NCI-H1930 (cell line): ENCODE measurements around the gene SEPTIN12.

Experiments
- DNase-seq, 2 experiments: peaks; one replicate each; lab custom pipeline; 2025; lab: John Stamatoyannopoulos, UW

Gene SEPTIN12

DNA sequence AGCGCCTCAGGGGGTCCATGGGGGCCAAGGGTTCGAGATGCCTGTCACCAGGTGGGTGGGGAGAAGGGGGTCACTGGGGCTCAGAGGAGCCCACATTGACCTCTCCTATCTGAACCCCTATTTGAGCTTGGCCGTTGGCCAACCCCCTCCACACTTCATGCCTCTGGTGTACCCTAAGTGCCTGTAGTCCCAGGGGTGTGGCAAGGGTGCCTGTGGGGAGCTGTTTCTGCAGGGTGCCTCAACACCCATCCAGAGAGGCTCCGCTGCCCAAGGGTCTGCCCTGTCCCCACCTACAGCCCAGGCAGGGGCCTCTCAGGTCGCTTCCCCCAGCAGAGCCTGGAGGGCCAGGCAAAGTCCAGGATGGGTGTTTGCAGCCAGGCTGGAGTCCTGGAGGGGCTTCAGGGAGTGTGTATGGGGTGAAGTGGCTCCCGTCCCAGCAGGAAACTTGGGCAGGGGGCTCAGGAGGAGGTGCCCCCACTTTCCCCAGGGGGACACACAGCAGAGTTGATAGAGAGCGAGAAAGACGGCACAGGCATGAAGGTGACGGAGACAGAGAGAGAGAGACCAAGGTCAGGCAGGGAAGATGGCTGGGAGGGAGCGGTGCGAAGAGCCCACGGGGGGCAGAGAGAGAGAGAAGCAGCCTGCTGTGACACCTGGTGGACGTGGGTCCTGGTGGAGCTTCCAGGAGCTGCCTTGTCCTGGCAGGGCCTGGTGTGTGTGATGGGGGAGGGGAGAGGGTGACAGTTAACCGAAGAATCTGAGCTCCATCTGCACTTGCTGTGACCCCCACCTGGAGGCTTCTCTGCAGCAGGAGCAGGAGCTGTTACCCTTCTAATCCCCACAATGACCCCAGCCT is at the start of gene SEPTIN12:
TSS of gene SEPTIN12 (minus strand) at position 719 of the 856 bp plus-strand sequence. CDS start at position 19, 700 bp downstream.
- DNase-seq, result no peak

DNA sequence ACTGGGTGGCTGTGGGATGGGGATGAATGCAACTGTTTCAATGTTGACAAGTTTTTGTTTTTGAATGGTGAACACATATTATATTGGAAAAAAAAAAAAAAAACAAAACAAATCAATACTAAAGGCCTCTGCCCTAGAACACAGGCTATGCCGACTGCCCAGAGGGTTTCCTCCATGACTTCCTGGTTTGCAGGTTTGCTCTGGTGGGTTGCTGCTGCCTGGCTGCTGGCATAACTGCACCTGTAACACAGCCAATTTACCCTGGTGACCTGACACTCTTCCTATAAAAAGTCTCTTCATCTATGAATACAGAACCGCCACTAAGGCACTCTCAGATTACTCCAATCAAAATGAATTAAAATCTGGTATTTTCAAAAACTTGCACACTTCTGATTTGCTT is 48.6 kb upstream of the SEPTIN12 start:
- no peak for DNase-seq

DNA sequence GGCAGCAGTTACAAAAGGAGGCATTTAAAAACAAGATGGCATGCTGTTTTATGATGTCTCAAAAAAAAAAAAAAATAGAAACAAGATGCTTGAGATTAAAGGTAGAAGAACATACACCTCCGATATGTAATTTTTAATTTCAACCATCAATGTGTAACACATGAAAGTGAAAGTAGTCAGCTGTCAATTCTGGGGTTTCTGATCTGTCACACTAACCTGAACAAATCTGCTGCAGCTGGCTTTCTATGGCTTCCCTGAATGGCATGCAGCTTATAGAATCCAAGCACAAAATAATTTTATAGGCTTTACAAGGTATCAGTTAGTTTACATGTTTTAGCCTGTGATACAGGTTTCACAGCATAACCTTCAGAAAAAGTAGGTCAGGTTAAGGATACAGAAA is 45.4 kb upstream of the SEPTIN12 start:
- DNase-seq, result no peak

DNA sequence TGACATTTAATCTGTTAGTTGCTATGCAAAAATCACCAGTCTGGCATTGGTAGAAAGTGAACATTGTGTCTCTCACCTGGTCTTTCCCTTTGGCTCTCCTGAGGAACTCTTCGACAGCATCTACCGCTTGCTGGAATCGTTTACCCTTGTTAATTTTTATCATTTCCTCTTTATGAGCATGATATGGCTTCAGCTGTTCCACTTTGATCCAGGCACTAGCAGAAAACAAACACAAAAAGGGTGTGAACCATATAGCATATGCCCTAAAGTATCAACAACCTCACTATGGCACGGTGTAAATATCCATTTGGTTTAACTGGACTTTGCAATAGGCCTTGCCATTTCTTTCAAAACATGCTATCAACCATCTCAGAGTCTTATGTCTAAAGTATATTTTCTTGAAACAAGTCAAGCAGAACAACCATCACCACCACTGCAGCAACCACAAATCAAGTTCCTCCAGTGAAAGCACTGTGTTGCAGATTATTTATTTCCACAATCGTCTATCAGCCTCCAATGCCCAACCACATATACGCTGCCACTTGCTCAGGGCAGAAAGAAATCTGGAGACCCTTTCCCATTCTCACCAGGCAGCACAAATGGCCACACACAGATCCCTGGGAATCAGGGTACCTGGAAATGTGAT is 44.7 kb upstream of the SEPTIN12 start:
- DNase-seq, result no peak

DNA sequence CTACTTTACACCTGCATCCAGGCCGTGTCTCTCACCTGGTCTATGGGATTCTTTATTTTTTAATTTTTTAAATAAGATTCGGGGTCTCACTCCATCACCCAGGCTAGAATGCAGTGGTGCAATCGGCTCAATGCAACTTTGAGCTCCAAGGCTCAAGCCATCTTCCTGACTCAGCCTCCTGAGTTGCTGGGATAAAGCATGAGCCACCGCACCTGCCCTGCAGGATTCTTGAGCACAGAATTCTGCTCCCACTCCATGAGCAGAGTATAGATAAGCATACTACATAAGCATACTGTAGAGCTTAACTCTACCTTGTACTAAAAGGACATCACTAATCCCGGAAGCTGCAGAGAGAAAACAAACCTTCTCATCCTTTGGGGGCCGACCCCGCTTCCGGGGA is 43.5 kb upstream of the SEPTIN12 start:
- DNase-seq, result no peak

GRCh38 chr16:4830408-4830807 is 42.3 kb upstream of the SEPTIN12 start:
- no peak for DNase-seq

DNA sequence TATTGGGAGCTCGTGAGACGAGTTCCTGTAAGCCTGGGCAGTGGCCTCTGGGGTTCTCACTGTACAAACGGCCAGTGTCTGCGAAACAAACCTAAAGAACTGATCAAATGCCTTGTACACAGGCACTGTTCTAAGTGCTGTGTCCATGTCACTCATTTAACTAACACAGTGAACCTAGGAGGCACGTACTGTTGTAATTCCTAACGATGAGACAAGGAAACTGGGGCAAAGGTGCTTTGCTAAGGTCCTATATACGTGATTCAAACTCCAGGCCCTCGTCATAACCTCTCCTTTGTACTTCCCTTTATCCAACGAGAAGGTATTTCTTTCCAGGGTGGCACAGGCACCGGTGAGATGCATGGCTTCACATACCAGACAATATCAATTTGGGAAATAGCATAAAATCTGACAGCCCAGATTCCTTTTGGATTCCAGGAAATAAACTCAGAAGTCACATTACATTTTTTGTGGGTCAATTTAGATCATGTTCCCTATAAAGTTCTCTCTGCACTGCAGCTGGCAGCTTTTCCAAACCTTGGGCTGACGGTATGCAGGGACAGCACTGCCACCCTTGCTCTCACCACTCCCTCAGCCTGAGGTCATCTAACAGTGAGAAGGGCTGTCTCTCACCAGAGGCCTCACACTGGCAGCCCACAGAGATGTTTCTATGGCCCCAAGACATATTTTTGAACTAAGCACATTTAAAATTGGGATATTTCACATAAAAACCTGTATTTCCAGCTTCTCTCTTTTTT is 40.6 kb upstream of the SEPTIN12 start:
- no peak for DNase-seq

GRCh38 chr16:4826980-4827379 is 38.8 kb upstream of the SEPTIN12 start:
- DNase-seq, result no peak

- no peak for DNase-seq
Observed at GRCh38 chr16:4826526-4826925, 38.4 kb upstream of the SEPTIN12 start.

DNA sequence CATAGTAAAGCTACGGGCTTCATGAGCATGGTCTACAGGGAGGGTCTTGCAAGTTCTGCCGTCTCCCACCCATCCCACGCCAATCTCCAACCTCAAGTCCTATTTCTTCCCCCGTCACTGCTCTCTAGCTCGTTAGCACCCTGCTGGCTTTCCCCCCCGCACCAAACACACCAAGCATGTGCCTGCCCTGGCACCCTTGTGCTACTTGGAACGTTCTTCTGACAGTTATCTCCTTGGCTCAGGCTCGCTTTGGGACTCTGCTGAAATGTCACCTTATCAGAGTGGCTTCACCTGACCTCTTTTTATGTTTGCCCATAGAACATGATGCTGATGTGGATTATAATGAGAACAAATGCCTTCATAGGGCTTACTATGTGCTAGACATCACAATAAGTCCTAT is 37.1 kb upstream of the SEPTIN12 start:
- no peak for DNase-seq

- DNase-seq, result no peak
Observed at GRCh38 chr16:4820652-4821051, 32.5 kb upstream of the SEPTIN12 start.

DNA sequence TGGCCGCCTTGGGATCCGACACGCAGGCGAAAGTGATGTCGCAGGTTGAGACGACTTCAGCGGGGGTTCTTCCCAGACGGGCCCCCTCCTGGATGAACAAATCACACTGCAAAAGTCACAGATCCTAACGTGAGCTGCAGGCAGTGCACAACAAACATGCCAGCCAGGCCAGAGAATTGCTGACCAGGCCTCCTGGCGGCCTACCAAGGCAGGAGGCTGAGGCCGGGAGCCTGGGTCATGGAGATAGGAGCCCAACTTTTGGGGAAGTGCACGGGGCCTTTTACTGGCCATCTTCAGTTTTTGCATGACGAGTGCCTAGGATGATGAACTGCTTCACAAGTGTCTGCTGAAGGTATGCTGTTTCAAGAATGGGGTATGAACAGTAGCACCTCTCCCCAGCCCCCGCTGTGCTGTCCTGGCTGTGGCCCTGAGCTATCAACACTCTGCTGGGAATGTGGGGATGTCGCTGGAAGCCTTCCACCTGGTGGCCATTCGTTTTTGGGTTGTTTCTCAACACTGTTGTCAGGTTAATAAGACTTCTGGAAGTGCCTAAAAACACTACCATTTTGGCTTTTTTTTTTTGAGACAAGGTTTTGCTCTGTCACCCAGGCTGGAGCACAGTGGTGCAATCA is 26.5 kb upstream of the SEPTIN12 start:
- no peak for DNase-seq

- no peak for DNase-seq
Observed at GRCh38 chr16:4814046-4814445, 25.9 kb upstream of the SEPTIN12 start.

- DNase-seq, result no peak
Observed at GRCh38 chr16:4813251-4814003, 25.3 kb upstream of the SEPTIN12 start.

GRCh38 chr16:4811773-4812172 is 23.6 kb upstream of the SEPTIN12 start:
- no peak for DNase-seq

DNA sequence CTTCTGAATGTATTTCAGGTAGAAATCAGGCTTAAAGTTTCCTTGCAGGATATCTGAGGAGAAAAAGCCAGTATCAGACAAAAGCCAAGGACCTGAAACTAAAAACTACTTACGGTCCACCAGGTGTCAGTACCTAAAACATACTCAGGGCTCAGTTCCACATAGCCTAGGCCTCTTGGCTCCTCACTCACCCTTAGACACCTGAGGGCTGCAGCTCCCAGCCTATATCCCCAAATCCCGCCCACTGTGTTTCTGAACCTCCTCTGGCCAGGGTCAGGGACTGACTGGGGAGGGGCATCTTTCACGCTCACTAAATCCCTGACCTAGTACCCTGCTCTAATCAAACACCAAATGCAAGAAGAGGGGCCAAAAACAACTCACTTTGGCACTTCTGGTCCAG is 23.1 kb upstream of the SEPTIN12 start:
- DNase-seq, result no peak

GRCh38 chr16:4806280-4806679 is 18.1 kb upstream of the SEPTIN12 start:
- DNase-seq, result no peak

DNA sequence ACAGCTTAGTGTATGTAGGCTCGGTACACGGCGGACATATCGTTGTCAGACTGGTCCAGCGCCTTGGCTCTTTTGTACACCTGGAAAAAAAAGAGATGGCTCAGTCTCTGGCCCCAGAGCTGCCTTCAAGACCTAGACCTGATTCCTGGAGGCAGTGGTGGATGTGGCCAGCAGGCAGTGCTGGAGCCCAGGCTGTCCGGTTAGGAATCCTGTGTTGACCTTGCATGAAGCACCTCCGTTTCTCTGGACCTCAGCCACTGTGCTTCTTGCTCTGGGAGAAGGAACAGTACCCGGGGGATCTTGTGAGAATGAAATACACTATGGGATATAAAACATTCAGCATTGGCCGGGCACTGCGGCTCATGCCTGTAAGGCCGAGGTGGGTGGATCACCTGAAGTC is 17.1 kb upstream of the SEPTIN12 start:
- DNase-seq, result no peak

DNA sequence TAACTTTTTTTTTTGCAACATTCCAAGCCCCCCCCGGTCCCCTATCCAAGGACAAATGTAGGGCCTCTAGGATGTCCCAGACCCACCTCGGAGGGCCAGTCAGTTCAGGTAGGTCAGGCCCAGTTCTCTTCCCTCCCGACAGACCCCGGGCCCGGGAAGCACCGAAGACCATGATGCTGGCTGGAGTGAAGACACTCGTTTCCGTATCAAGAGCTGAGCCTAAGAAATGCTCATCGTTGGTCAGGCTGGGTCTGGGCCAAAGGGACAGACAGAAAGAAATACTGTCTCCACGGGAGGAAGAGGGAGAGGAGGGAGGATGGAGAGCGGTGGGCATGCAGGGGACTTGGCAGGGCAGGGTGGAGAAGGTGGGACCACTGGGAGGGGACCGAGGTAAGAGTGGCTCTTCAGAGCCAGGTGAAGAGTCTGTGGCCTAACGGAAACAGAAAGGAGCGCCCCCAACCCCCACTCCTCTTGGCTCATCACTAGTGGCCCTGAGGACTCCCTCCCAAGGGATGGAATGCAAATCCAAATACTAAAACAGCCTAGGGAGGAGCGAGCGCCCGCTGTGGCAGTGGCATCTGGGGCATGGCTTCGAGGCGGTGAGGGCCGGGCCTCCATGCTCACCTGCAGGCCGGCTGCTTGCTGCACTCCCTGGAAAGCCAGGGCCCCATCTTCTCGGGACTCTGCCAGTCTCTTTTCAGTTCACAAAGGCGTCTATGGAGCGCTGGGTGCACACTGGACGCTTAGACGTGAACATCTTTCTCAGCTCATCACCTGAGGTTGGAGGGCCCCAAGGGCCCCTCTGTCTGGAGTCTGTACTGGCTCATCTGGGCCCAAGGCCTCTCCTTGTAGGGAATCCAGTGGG is 16.0 kb upstream of the SEPTIN12 start:
- no peak for DNase-seq

DNA sequence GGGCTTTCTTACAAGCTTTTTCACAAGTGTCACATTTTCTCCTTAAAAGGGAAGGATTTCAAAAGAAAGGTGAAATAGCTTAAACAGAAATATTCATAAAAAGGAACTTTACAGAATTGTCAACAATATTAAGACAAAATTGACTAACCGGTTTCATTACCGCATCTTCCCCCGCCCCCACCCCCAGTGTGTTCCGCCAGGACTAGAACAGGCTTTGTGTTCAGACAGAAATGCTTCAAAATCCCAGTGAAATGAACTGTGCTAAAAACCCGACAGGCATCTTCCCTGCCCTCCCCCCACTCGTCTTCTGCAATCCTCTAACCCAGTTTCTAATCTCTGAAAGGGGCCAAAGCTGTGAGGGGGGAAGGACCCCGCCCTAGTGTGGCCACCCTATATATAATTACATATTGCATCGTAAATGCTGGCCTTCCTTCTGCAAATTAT is 15.3 kb upstream of the SEPTIN12 start:
- no peak for DNase-seq
